ENCODE results near the gene ACVR1.

Gene ACVR1

GRCh38 chr2:157853820-157854219, 22.3 kb downstream of the ACVR1 start:
- no peak for DNase-seq (ENCODE audit: low read depth)

GRCh38 chr2:157853211-157853610, 22.9 kb downstream of the ACVR1 start:
- no peak for DNase-seq (ENCODE audit: low read depth)

GRCh38 chr2:157849591-157849990, 26.5 kb downstream of the ACVR1 start:
- DNase-seq (ENCODE audit: low read depth), result no peak

- no peak for DNase-seq (ENCODE audit: low read depth)
Observed at GRCh38 chr2:157848213-157848612, 27.9 kb downstream of the ACVR1 start.

- DNase-seq (ENCODE audit: low read depth), result no peak
Observed at GRCh38 chr2:157845081-157845480, 31.0 kb downstream of the ACVR1 start.

GRCh38 chr2:157843935-157844334, 32.2 kb downstream of the ACVR1 start:
- DNase-seq (ENCODE audit: low read depth), result no peak

- DNase-seq (ENCODE audit: low read depth), result no peak
Observed at GRCh38 chr2:157843081-157843480, 33.0 kb downstream of the ACVR1 start.

- no peak for DNase-seq (ENCODE audit: low read depth)
Observed at GRCh38 chr2:157842106-157842879, 33.8 kb downstream of the ACVR1 start.

- no peak for DNase-seq (ENCODE audit: low read depth)
Observed at GRCh38 chr2:157841485-157841884, 34.6 kb downstream of the ACVR1 start.

GRCh38 chr2:157840568-157841156, 35.5 kb downstream of the ACVR1 start:
- DNase-seq (ENCODE audit: low read depth), result no peak

- DNase-seq (ENCODE audit: low read depth), result no peak
Observed at GRCh38 chr2:157839822-157840221, 36.3 kb downstream of the ACVR1 start.

- no peak for DNase-seq (ENCODE audit: low read depth)
Observed at GRCh38 chr2:157839162-157839801, 36.8 kb downstream of the ACVR1 start.

- DNase-seq (ENCODE audit: low read depth), result peak; percentile 11
Observed at GRCh38 chr2:157838442-157839161, 37.5 kb downstream of the ACVR1 start.

- DNase-seq (ENCODE audit: low read depth), result no peak
Observed at GRCh38 chr2:157837851-157838441, 38.2 kb downstream of the ACVR1 start.

- DNase-seq (ENCODE audit: low read depth), result no peak
Observed at GRCh38 chr2:157836531-157836930, 39.6 kb downstream of the ACVR1 start.

- DNase-seq (ENCODE audit: low read depth), result no peak
Observed at GRCh38 chr2:157835425-157835824, 40.7 kb downstream of the ACVR1 start.

- DNase-seq (ENCODE audit: low read depth), result no peak
Observed at GRCh38 chr2:157835006-157835405, 41.1 kb downstream of the ACVR1 start.

- no peak for DNase-seq (ENCODE audit: low read depth)
Observed at GRCh38 chr2:157833721-157834120, 42.4 kb downstream of the ACVR1 start.

GRCh38 chr2:157831573-157832315, 44.4 kb downstream of the ACVR1 start:
- DNase-seq (ENCODE audit: low read depth), result no peak

- no peak for DNase-seq (ENCODE audit: low read depth)
Observed at GRCh38 chr2:157830696-157831570, 45.2 kb downstream of the ACVR1 start.

GRCh38 chr2:157830266-157830665, 45.9 kb downstream of the ACVR1 start:
- DNase-seq (ENCODE audit: low read depth), result no peak

Measured in CMK (cell line).